Sigmoid colon (tissue), 3 donors: ENCODE results near the gene TMEM271.

Experiments
- POLR2A ChIP-seq, 2 donors: fragments of 450-650 bp; IDR thresholded peaks; one replicate each; pipeline ENCODE4 v1.6.1; 2016; ENCODE audit warnings: antibody characterized with exemption in 2 of 2, mild to moderate bottlenecking in 2 of 2, moderate library complexity in 2 of 2
- TF ChIP-seq, protein P1 (sequence below), 4 experiments: fragments of 450-650 bp in 3 of 4; fragments of 200-600 bp in 1 of 4; IDR thresholded peaks; one replicate each; pipeline ENCODE4 v1.5.1; 2016 to 2019; ENCODE audit warnings: antibody characterized with exemption in 4 of 4, mild to moderate bottlenecking in 3 of 4, moderate library complexity in 2 of 4

DNA sequence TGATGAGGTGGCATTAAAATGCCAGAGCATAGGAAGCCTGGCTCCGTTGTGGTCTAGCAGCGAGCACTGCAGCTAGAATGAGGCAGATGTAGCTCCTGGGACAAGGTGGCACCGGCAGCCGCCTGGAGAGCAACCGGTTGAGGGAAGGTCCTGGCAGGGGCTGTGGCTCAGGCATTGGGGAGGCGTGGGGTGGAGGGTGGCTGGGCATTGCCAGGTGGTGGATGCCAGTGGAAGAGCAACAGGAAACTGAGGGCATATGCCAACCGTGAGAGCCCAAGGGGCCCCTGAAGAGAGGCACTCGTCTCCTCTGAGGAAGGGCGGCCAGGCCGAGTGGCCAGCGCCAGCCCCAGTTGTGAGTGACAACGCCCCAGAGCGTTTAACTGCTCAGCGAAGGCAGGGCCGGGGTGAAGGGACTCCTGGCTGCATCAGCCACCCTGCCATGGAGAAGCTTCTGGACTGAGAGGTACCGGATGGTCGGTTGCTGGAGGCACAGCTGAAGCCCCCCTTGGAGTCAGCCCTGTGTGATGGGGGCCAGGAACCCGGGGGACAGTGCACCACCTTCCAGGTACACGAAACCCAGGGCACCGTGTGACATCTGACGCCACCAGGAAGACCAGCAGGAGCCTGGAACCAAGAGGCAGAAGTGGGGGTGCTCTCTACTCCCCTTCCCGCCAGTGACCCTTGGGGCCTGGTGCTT, 36.1 kb upstream of the TMEM271 start:
- TF ChIP-seq, protein P1, sequence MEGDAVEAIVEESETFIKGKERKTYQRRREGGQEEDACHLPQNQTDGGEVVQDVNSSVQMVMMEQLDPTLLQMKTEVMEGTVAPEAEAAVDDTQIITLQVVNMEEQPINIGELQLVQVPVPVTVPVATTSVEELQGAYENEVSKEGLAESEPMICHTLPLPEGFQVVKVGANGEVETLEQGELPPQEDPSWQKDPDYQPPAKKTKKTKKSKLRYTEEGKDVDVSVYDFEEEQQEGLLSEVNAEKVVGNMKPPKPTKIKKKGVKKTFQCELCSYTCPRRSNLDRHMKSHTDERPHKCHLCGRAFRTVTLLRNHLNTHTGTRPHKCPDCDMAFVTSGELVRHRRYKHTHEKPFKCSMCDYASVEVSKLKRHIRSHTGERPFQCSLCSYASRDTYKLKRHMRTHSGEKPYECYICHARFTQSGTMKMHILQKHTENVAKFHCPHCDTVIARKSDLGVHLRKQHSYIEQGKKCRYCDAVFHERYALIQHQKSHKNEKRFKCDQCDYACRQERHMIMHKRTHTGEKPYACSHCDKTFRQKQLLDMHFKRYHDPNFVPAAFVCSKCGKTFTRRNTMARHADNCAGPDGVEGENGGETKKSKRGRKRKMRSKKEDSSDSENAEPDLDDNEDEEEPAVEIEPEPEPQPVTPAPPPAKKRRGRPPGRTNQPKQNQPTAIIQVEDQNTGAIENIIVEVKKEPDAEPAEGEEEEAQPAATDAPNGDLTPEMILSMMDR (IDR thresholded peaks at IDR 0.05) = no peak
- TF ChIP-seq POLR2A (IDR thresholded peaks at IDR 0.05) = no peak
